K562 (cell line): ENCODE measurements around the gene DPH6. TPM values are rescaled to one million over a fixed set of nuclear protein-coding genes. Genes with fewer than 3 reads are reported as not detected.
A peak's percentile ranks its signal among the peaks of the same experiment; 100 is the strongest.

Experiments
- GTF2A2 ChIP-seq: IDR thresholded peaks from 2 replicates; pipeline ENCODE4 v1.6.1; 2016; ENCODE audit warnings: mild to moderate bottlenecking, missing genetic modification characterization, missing compliant biosample characterization
- HIVEP1 ChIP-seq: fragments of 250-450 bp; sonication (Bioruptor Pico); IDR thresholded peaks from 2 replicates; pipeline ENCODE4 v1.4.0; 2020; ENCODE audit warnings: mild to moderate bottlenecking
- KAT7 ChIP-seq: sonication (generic); formaldehyde crosslinking; IDR thresholded peaks from 2 replicates; pipeline ENCODE4 v1.8.0; 2022; ENCODE audit warnings: missing genetic modification reagents, mild to moderate bottlenecking, borderline replicate concordance
- NCOA4 ChIP-seq: fragments of 450-650 bp; IDR thresholded peaks from 2 replicates; pipeline ENCODE4 v1.6.1; 2018; ENCODE audit warnings: mild to moderate bottlenecking; ENCODE audit not compliant: partially characterized antibody
- NFRKB ChIP-seq: fragments of 450-650 bp; IDR thresholded peaks from 2 replicates; pipeline ENCODE4 v1.6.1; 2016; ENCODE audit warnings: low read depth
- NFYB ChIP-seq: IDR thresholded peaks from 2 replicates; pipeline ENCODE4 v1.6.1; 2011; ENCODE audit warnings: mild to moderate bottlenecking, moderate library complexity; ENCODE audit not compliant: insufficient read length; ENCODE audit errors: extremely low read depth
- NR0B1 ChIP-seq: fragments of 450-650 bp; IDR thresholded peaks from one replicate; pipeline ENCODE4 v1.6.1; 2018; ENCODE audit warnings: mild to moderate bottlenecking, moderate library complexity; ENCODE audit not compliant: partially characterized antibody
- PCBP1 ChIP-seq: fragments of 200-400 bp; formaldehyde crosslinking; IDR thresholded peaks from 2 replicates; pipeline ENCODE4 v1.6.1; 2018; ENCODE audit warnings: mild to moderate bottlenecking, low read depth, low read length; ENCODE audit not compliant: poor library complexity, severe bottlenecking
- RB1 ChIP-seq: fragments of 450-650 bp; IDR thresholded peaks from 2 replicates; pipeline ENCODE4 v1.6.1; 2017; ENCODE audit warnings: low read depth, mild to moderate bottlenecking
- RREB1 ChIP-seq: fragments of 250-450 bp; sonication (Bioruptor Pico); IDR thresholded peaks from 2 replicates; pipeline ENCODE4 v1.4.0; 2020
- SIN3A ChIP-seq, 2 experiments: fragments of 150-350 bp in 1 of 2; IDR thresholded peaks; 2 replicates each; pipeline ENCODE4 v1.6.1; 2011 to 2016; ENCODE audit warnings: borderline replicate concordance in 2 of 2, low read depth in 2 of 2, low read length in 2 of 2, mild to moderate bottlenecking in 2 of 2, moderate library complexity in 2 of 2; ENCODE audit not compliant: control insufficient read depth in 1 of 2
- TAF7 ChIP-seq: fragments of 450-650 bp; IDR thresholded peaks from 2 replicates; pipeline ENCODE4 v1.6.1; 2016; ENCODE audit warnings: missing genetic modification characterization, missing compliant biosample characterization
- TEAD2 ChIP-seq: fragments of 450-650 bp; IDR thresholded peaks from 2 replicates; pipeline ENCODE4 v1.6.1; 2016; ENCODE audit warnings: missing genetic modification characterization, control low read depth, missing compliant biosample characterization
- ZBTB8A ChIP-seq: fragments of 450-650 bp; IDR thresholded peaks from 2 replicates; pipeline ENCODE4 v1.6.1; 2018; ENCODE audit warnings: mild to moderate bottlenecking, moderate library complexity; ENCODE audit not compliant: partially characterized antibody
- ZNF766 ChIP-seq: fragments of 200-800 bp; sonication (Bioruptor generic); conservative IDR thresholded peaks from 2 replicates; pipeline ENCODE4 v1.6.1; 2016; ENCODE audit warnings: missing genetic modification characterization, missing compliant biosample characterization
- ZNF77 ChIP-seq: fragments of 250-450 bp; sonication (Bioruptor Pico); IDR thresholded peaks from 2 replicates; pipeline ENCODE4 v1.5.0; 2020
- ZNF79 ChIP-seq: fragments of 250-450 bp; sonication (Bioruptor Pico); IDR thresholded peaks from 2 replicates; pipeline ENCODE4 v1.4.0; 2020; ENCODE audit warnings: low read depth, mild to moderate bottlenecking, moderate library complexity
- polyA plus RNA-seq, 8 experiments: library from polyadenylated mRNA; depleted of rRNA in 4 of 8; stranded (reverse) in 5 of 8; unstranded in 3 of 8; fragments of >200 nt; fragmentation: Nextera tagmentation in 2 of 8; fragmentation: Illumina TruSeq in 1 of 8; extraction: Ambion mirVana in 2 of 8; extraction: Trizol in 1 of 8; gene quantifications; 2 replicates each; pipeline versions ENCODE4 v1.2.1 to v1.2.3, GENCODE V29; 2011 to 2014; ENCODE audit warnings: inconsistent platforms in 1 of 8, missing spikeins in 1 of 8
- total RNA-seq, 7 experiments: library from RNA; depleted of rRNA in 6 of 7; stranded (reverse); fragments of >200 nt in 6 of 7; fragmentation: Illumina TruSeq in 2 of 7; extraction: Trizol in 2 of 7; gene quantifications; 2 replicates each; pipeline versions ENCODE4 v1.2.1 to v1.2.3, GENCODE V29; 2011 to 2021; ENCODE audit warnings: low replicate concordance in 1 of 7
- TF ChIP-seq, protein P1 (sequence below): fragments of 450-650 bp; IDR thresholded peaks from 2 replicates; pipeline ENCODE4 v1.6.1; 2018; ENCODE audit warnings: mild to moderate bottlenecking, low read depth; ENCODE audit not compliant: partially characterized antibody
- TF ChIP-seq, protein P2 (sequence below): fragments of 450-650 bp; IDR thresholded peaks from 2 replicates; pipeline ENCODE4 v1.6.1; 2016; ENCODE audit warnings: borderline replicate concordance

DPH6 gene
- total and polyA plus RNA-seq, 9 of the 15 experiments (the other 6 are each of a cell fraction or from before 2014, with no cell fraction given) = 10.1 to 69.1 (median 18.8) TPM

DNA sequence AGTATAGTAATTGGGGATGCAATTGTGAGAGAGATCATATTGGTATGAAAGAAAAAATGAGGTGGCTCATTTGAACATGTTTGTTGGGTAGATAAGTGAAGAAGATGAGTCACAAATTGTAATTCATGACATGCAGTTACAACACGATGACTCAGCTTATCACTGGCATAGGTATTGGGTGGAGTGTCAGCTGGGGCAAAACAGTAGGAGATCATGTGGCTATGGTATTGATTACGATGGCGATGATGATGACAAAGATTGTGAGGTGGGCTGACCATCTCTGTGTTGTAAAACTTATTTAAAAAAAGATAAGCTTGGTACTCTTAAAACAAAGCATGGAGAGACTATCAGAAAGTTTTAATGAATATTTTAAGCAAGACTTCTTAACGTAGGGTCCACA is 11.6 kb upstream of the DPH6 start (continued):
- TF ChIP-seq, protein P1, sequence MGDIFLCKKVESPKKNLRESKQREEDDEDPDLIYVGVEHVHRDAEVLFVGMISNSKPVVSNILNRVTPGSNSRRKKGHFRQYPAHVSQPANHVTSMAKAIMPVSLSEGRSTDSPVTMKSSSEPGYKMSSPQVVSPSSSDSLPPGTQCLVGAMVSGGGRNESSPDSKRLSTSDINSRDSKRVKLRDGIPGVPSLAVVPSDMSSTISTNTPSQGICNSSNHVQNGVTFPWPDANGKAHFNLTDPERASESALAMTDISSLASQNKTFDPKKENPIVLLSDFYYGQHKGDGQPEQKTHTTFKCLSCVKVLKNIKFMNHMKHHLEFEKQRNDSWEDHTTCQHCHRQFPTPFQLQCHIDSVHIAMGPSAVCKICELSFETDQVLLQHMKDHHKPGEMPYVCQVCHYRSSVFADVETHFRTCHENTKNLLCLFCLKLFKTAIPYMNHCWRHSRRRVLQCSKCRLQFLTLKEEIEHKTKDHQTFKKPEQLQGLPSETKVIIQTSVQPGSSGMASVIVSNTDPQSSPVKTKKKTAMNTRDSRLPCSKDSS = no peak
- TF ChIP-seq HIVEP1 (CRISPR knock-in tag) (no peak), ZNF766 (CRISPR knock-in tag) (peak; percentile 54; the same call in 1 of the 2 replicates), NFYB (no peak), NCOA4 (no peak), KAT7 (no peak), TEAD2 (tag) (no peak), NR0B1 (no peak), ZNF77 (no peak), SIN3A (IDR thresholded peaks at IDR 0.05; ENCODE audit: borderline replicate concordance in 2 of 2, control insufficient read depth in 1 of 2, low read depth in 2 of 2, low read length in 2 of 2) (no peak), RB1 (no peak), PCBP1 (no peak), ZBTB8A (no peak), TAF7 (tag) (no peak), RREB1 (CRISPR knock-in tag) (no peak), NFRKB (no peak; the same call in 1 of the 2 replicates), GTF2A2 (tag) (no peak), ZNF79 (CRISPR knock-in tag) (no peak)
- TF ChIP-seq, protein P2, sequence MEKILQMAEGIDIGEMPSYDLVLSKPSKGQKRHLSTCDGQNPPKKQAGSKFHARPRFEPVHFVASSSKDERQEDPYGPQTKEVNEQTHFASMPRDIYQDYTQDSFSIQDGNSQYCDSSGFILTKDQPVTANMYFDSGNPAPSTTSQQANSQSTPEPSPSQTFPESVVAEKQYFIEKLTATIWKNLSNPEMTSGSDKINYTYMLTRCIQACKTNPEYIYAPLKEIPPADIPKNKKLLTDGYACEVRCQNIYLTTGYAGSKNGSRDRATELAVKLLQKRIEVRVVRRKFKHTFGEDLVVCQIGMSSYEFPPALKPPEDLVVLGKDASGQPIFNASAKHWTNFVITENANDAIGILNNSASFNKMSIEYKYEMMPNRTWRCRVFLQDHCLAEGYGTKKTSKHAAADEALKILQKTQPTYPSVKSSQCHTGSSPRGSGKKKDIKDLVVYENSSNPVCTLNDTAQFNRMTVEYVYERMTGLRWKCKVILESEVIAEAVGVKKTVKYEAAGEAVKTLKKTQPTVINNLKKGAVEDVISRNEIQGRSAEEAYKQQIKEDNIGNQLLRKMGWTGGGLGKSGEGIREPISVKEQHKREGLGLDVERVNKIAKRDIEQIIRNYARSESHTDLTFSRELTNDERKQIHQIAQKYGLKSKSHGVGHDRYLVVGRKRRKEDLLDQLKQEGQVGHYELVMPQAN = no peak
